Mucosa of stomach (tissue), 1 donor: ENCODE measurements around the gene IDH1.
A peak's percentile ranks its signal among the peaks of the same experiment; 100 is the strongest.
"Not testable (repeated sequence)": the region's sequence is repeated elsewhere in the genome, so short reads cannot be mapped to it uniquely, and the experiment has no call there.

ENCODE experiments used
- H3K27me3 ChIP-seq: one replicate; pipeline ENCODE4 v1.7.0; 2013; ENCODE audit warnings: mild to moderate bottlenecking, low read length; ENCODE audit not compliant: control insufficient read depth, insufficient read depth
- H3K36me3 ChIP-seq: one replicate; pipeline ENCODE4 v1.7.0; 2013; ENCODE audit warnings: low read length; ENCODE audit not compliant: control insufficient read depth, insufficient read depth
- H3K4me1 ChIP-seq: one replicate; pipeline ENCODE4 v1.7.0; 2013; ENCODE audit warnings: mild to moderate bottlenecking, low read length; ENCODE audit not compliant: control insufficient read depth, insufficient read depth
- H3K4me3 ChIP-seq: one replicate; pipeline ENCODE4 v1.7.0; 2013; ENCODE audit warnings: low read length
- H3K9ac ChIP-seq: one replicate; pipeline ENCODE4 v1.7.0; 2013; ENCODE audit warnings: mild to moderate bottlenecking, low read length, moderate library complexity
- H3K9me3 ChIP-seq: one replicate; pipeline ENCODE4 v1.7.0; 2013; ENCODE audit warnings: mild to moderate bottlenecking, low read length, moderate library complexity; ENCODE audit not compliant: control insufficient read depth
- donor health status: Pancreatic carcinoma.

The IDH1 gene

DNA sequence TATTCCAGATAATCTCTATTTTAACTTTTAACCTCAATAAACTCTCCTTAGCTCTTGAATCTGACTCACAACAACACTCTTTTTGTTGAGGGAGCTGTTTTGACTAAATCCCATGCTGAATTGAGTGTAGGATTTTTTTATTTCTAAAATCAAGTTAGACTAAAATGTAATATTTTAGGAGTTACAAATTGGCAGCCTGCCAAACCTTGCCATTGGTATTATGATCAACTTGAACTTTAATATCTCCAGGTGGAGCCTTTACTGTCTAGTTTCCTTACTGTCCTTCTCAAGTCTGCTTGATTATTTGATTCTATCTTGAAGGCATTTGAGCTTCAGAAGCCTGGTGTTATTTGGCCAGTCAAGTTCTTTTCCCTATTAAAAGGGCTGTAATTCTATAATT lies 19.9 kb upstream of the IDH1 start:
- H3K27me3 ChIP-seq: no peaks in the 10 kb centered on the region
- H3K9ac ChIP-seq: no peak overlapping the region
- no peaks in the 10 kb centered on the region for H3K9me3 ChIP-seq
- no peaks in the 10 kb centered on the region for H3K4me1 ChIP-seq
- no peak overlapping the region for H3K4me3 ChIP-seq
- H3K36me3 ChIP-seq: no peaks in the 10 kb centered on the region

DNA sequence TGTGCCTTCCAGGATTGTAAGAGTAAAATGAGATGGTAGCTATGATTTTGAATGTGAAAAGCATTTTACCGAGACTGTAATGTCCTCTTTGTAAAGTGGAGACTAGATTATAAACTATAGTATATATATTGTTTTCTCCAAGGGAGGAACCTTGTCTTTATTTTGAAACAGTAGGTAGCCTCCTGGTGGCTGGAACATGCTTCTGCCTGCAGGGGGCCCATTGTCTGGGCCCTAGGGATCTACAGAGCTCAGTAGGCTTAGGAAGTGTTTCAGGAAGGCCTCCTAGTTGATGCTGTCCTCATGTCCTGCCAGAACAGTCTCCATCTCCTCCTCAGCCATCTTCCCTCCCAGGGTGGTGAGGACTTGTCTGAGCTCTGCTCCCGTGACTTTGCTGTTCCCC lies 14.2 kb upstream of the IDH1 start:
- Histone ChIP-seq H3K4me1 (peaks cover 5% of the 10 kb centered on the region), H3K27me3 (no peaks in the 10 kb centered on the region), H3K9ac (no peak overlapping the region), H3K9me3 (no peaks in the 10 kb centered on the region), H3K4me3 (no peak overlapping the region), H3K36me3 (no peaks in the 10 kb centered on the region)

DNA sequence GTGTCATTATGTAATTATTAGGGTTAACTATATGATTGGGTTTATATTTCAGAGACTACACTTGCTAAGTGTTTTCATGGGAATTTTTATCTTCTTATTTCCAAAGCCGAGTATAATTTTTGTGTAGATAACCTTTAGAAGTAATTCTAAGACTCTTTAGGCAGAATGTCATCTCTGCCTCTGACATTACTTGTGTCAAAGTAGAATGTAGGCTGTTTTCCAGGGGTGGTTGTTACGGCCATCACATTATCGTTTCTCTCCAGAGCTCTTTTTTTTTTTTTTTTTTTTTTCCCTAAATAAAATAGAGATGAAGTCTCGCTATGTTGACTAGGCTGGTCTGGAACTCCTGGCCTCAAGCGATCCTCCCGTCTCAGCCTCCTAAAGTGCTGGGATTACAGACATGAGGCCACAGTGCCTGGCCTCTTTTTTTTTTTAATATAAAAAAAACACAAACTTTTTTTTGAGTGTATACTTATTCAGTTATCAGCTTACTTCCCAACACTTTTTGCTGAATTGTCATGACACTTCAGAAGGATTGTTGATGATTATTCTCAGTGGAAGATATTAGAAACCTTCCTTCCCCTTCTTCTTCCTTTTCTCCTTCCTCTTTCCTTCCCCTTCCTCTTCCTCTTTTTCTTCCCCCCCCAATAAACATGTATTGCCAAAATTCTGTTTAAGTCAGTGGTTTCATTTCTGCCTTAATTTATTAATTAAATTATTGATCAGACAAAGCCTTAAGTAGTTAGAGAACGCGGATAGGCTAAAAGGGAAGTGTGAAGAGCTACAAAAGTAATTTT lies 13.5 kb upstream of the IDH1 start:
- no peaks in the 10 kb centered on the region for H3K27me3 ChIP-seq
- H3K9me3 ChIP-seq: no peaks in the 10 kb centered on the region
- peaks cover 5% of the 10 kb centered on the region for H3K4me1 ChIP-seq
- no peak overlapping the region for H3K4me3 ChIP-seq
- H3K9ac ChIP-seq: no peak overlapping the region
- no peaks in the 10 kb centered on the region for H3K36me3 ChIP-seq

DNA sequence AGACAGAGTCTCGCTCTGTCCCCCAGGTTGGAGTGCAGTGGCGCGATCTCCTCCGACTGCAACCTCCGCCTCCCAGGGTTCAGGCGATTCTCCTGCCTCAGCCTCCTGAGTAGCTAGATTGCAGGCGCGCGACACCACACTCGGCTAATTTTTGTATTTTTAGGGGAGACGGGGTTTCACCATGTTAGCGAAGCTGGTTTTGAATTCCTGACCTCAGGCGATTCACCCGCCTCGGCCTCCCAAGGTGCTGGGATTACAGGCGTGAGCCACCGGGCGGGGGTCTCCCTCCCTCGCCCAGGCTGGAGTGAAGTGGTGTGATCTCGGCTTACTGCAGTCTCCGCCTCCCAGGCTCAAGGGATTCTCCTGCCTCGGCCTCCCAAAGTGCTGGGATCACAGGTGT lies 12.7 kb upstream of the IDH1 start:
- not testable (repeated sequence) for H3K36me3 ChIP-seq, H3K27me3 ChIP-seq, H3K9ac ChIP-seq, H3K4me1 ChIP-seq, H3K9me3 ChIP-seq
- H3K4me3 ChIP-seq: peak overlapping the region; percentile 63

DNA sequence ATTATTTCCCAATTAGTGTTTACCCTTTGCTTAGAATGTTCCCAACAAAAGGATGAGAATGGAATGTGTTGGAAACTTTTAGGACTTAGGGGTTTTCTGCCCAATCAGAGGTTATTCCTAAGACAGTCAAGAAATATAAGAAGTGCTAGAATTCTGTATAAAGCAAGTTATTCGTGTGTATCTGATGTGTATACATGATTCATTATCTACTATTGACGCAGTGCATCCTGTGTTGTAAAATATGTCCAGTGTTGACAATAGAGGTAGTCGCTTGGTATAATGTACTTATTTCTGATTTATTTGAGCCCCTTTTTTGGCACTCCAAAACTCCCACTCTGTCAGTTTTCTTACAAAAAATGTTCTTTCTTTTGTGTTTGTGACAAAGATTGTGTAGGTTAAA lies 12.1 kb upstream of the IDH1 start:
- no peaks in the 10 kb centered on the region for H3K9me3 ChIP-seq
- H3K27me3 ChIP-seq: no peaks in the 10 kb centered on the region
- no peaks in the 10 kb centered on the region for H3K36me3 ChIP-seq
- H3K4me3 ChIP-seq: peak overlapping the region; percentile 63
- peaks cover 5% of the 10 kb centered on the region for H3K4me1 ChIP-seq
- H3K9ac ChIP-seq: peak overlapping the region; percentile 82

DNA sequence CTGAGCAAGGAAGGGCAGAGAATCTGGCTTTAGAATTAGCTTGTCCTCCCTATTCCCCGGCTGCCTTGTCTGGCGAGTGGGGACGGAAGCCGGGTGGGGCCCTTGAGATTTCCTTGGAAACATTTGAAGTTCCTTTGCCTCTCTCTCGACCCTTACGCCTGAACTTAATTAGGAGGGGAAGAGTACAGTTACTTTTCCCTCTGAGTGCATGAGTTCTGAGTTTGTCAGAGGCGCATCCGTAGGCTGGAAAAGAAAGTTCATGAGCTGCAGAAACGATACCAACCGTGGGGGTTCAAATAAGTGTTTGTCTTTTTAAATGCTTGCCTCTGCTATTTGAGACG lies 11.7 kb upstream of the IDH1 start:
- H3K9ac ChIP-seq: peak overlapping the region; percentile 82
- no peaks in the 10 kb centered on the region for H3K27me3 ChIP-seq
- H3K4me3 ChIP-seq: peak overlapping the region; percentile 63
- H3K36me3 ChIP-seq: no peaks in the 10 kb centered on the region
- H3K9me3 ChIP-seq: no peaks in the 10 kb centered on the region
- H3K4me1 ChIP-seq: peaks cover 5% of the 10 kb centered on the region

DNA sequence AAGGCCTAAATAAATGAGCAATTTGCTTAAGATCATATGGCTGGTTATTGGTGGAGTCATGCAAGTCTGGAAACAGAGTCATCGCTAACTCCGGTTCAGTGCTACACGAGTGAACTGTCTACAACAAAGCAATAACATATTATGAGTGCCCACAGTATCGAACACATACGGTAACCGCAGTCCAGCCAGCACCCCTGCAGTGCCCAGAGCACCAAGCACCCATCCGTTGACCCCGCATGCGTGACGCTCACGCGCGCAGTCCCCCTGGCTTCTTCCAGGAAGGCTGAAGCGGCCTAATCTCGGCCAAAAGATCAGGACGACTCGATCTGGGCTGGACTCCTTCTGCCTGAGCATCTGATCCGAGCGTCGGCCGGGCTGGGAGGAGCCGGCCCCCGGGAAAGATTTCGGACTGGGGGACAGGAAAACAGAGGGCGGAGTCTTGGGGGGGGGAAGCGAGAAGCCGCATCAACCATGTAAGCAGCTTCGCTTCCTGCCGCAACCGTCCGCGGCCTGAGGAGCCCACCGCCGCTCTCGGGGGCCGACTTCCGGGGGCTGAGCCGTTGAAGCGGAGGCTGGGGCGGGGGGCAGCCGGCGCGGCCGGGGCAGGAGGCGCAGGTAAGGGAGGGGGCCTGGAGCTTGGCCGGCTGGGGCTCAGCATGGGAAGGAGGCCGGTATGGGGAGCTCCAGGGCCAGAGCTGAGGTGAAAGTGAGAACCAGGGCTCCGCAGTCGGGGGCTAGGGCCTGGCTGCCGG lies 11.1 kb upstream of the IDH1 start, which contains the start of gene PIKFYVE:
TSS of gene PIKFYVE (plus strand) at position 455 of the 752 bp plus-strand sequence. CDS start 5,265 bp downstream, outside the sequence.
- peak within 1 kb of the TSS; percentile 82 for H3K9ac ChIP-seq
- H3K4me1 ChIP-seq: peaks cover 5% of the 10 kb centered on the region
- H3K27me3 ChIP-seq: no peaks in the 10 kb centered on the region
- H3K36me3 ChIP-seq: no peaks in the 10 kb centered on the region
- H3K4me3 ChIP-seq: peak within 1 kb of the TSS; percentile 63
- no peaks in the 10 kb centered on the region for H3K9me3 ChIP-seq

DNA sequence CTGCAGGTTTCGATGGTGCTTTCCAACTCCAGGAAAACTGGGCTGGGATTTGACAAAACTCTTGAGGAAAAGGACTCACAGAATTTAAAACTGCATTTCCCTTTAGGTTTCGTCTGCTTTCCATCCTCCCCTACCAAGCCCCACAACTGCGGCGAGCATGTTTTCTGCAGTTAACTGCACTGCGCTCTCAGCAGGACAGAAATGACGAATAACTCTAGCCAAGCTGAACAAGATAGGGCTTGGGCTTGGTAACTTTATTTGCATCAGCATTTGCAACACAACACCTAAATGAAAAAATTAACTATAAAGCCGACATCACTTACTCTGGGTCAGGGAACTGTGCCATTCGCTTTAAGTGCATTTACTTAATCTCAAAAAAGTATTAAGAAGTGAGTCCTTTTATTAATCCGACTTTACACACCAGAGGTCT lies 10.5 kb upstream of the IDH1 start:
- Histone ChIP-seq H3K4me1 (peaks cover 5% of the 10 kb centered on the region), H3K27me3 (no peaks in the 10 kb centered on the region), H3K9ac (peak overlapping the region; percentile 82), H3K4me3 (peak overlapping the region; percentile 63), H3K9me3 (no peaks in the 10 kb centered on the region), H3K36me3 (no peaks in the 10 kb centered on the region)

DNA sequence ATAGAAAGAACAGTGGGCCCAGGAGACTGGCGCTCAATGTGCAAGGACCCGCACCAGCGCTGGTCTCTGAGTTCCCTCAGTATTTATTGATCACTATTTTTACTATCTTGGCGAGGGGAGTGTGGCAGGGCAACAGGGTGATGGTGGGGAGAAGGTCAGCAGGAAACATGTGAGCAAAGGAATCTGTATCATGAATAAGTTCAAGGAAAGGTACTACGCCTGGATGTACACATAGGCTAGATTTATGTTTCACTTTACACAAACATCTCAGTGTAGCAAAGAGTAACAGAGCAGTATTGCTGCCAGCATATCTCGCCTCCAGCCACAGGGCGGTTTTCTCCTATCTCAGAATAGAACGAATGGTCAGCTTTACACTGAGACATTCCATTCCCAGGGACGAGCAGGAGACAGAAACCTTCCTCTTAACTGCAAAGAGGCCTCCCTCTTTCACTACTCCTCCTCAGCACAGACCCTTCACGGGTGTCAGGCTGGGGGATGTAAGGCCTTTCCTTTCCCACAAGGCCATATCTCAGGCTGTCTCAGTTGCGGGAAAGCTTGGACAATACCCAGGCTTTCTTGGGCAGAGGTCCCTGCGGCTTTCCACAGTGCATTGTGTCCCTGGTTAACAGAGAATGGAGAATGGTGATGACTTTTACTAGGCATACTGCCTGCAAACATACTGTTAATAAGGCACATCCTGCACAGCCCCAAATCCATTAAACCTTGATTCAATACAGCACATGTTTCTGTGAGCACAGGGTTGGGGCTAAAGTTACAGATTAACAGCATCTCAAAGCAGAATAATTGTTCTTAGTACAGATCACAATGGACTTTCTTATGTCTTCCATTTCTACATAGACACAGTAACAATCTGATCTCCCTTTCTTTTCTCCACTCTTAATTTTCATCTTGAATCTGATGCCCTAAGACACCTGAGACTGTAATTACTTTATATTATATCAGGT lies 2.3 kb upstream of the IDH1 start:
- not testable (repeated sequence) for H3K9me3 ChIP-seq, H3K27me3 ChIP-seq, H3K4me3 ChIP-seq, H3K36me3 ChIP-seq
- H3K4me1 ChIP-seq: peaks cover 11% of the 10 kb centered on the region
- peak overlapping the region; percentile 24 for H3K9ac ChIP-seq

DNA sequence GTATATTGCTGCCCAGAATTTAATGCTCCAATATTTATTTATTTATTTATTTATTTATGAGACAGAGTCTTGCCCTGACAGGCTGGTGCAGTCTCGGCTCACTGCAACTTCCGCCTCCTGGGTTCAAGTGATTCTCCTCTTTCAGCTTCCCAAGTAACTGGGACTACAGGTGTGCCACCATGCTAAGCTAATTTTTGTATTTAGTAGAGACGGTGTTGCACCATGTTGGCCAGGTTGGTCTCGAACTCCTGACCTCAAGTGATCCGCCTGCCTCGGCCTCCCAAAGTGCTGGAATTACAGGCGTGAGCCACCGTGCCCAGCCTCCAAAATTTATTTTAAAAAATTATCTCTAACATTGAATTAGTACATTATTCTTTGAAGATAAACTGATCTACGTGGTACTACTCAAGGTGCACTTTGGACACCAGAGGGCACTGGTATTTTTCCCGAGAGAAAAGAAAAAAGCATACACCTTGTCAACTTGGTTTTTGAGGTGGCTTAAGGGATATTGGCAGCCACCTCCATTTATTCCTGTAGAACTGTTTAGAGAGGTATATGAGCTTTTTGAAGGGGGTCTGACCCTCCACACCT lies 1.4 kb upstream of the IDH1 start:
- no peak overlapping the region for H3K4me3 ChIP-seq
- H3K4me1 ChIP-seq: peaks cover 11% of the 10 kb centered on the region
- peak overlapping the region; percentile 24 for H3K9ac ChIP-seq
- no peaks in the 10 kb centered on the region for H3K27me3 ChIP-seq
- no peaks in the 10 kb centered on the region for H3K36me3 ChIP-seq
- H3K9me3 ChIP-seq: no peaks in the 10 kb centered on the region

DNA sequence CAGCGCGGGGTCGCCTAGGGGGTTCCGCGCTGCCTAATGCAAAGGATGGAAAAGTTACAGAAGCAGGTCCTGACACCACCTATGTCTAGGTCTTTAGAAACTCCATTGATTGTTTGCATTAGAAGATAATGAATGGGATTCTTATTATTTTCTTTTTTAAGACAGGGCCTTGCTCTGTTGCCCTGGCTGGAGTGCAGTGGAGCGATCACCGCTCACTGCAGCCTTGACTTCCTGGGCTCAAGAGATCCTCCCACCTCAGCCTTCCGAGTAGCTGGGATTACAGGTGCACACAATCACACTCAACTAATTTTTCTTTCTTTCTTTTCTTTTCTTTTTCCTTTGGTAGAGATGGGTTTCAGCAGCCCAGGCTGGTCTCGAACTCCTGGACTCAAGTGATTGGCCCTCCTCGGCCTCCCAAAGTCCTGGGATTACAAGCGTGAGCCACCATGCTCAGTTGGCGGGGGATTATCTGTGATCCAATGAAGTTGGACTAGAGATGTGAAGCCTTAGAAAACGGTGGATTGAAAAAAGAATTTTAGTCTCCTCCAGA lies 761 bp upstream of the IDH1 start:
- Histone ChIP-seq H3K36me3 (no peaks in the 10 kb centered on the region), H3K4me3 (peak overlapping the region; percentile 97), H3K27me3 (no peaks in the 10 kb centered on the region), H3K4me1 (peaks cover 11% of the 10 kb centered on the region), H3K9ac (peak overlapping the region; percentile 60), H3K9me3 (no peaks in the 10 kb centered on the region)
